Colonic mucosa (tissue), 4 donors: ENCODE measurements around the gene FEZF2. TPM values are rescaled to one million over a fixed set of nuclear protein-coding genes. Genes with fewer than 3 reads are reported as not detected.

Source experiments
- DNase-seq: peaks from one replicate; pipeline ENCODE4 v3.0.0-alpha.2; 2020
- H3K27ac ChIP-seq: fragments of 200-600 bp; one replicate; pipeline ENCODE4 v1.8.0; 2021
- H3K27me3 ChIP-seq: fragments of 200-600 bp; one replicate; pipeline ENCODE4 v1.8.0; 2021
- H3K36me3 ChIP-seq: fragments of 200-600 bp; one replicate; pipeline ENCODE4 v1.8.0; 2021
- H3K4me1 ChIP-seq: fragments of 200-600 bp; one replicate; pipeline ENCODE4 v1.8.0; 2021; ENCODE audit warnings: mild to moderate bottlenecking
- H3K4me3 ChIP-seq: fragments of 200-600 bp; one replicate; pipeline ENCODE4 v1.8.0; 2021
- H3K9ac ChIP-seq, 2 donors: one replicate each; pipeline ENCODE4 v1.7.0; 2013; ENCODE audit warnings: control low read depth in 2 of 2, low read depth in 2 of 2, low read length in 2 of 2
- H3K9me3 ChIP-seq: fragments of 200-600 bp; one replicate; pipeline ENCODE4 v1.8.0; 2021
- CTCF ChIP-seq: fragments of 200-600 bp; IDR thresholded peaks from one replicate; pipeline ENCODE4 v1.8.0; 2022; ENCODE audit warnings: antibody characterized with exemption, mild to moderate bottlenecking
- intact Hi-C: fragments of 100-400 bp; cut with DNase I; formaldehyde crosslinking; loops from one replicate; pipeline ENCODE4 v1.14.1; 2022
- total RNA-seq, 2 donors: library from RNA; stranded (reverse); fragmentation: NEBNext Ultra II Directional in 1 of 2; extraction: Animal tissue kit (Norgen Biotek cat#: 25700) in 1 of 2; gene quantifications; one replicate each; pipeline ENCODE4 v1.2.1, GENCODE V29; 2021
- donor health status: healthy.
- donor health status: DM: no; HTN: no; CAD: no.
- donor health status: DM: no; HTN: no; CAD: no.

FEZF2 gene
- total RNA-seq, 2 donors from 2014 or later: not detected

GRCh38 chr3:62366126-62366484 is 7.2 kb downstream of the FEZF2 start:
- no peaks in the 10 kb centered on the region for H3K4me1 ChIP-seq

GRCh38 chr3:62365391-62366125 is 7.8 kb downstream of the FEZF2 start:
- Histone ChIP-seq H3K9me3 (no peaks in the 10 kb centered on the region), H3K27ac (no peak overlapping the region), H3K27me3 (peaks cover 42% of the 10 kb centered on the region), H3K4me1 (no peaks in the 10 kb centered on the region), H3K4me3 (no peak overlapping the region), H3K9ac (no peak overlapping the region), H3K36me3 (no peaks in the 10 kb centered on the region)
- DNase-seq: no peak
- intact Hi-C loops: no loop called here
- TF ChIP-seq CTCF: no peak

More at GRCh38 chr3:62366126-62366484, 7.2 kb downstream of the FEZF2 start:
- TF ChIP-seq CTCF: no peak
- no peak for DNase-seq
- Histone ChIP-seq H3K36me3 (no peaks in the 10 kb centered on the region), H3K9ac (no peak overlapping the region), H3K9me3 (no peaks in the 10 kb centered on the region), H3K4me3 (no peak overlapping the region), H3K27ac (no peak overlapping the region), H3K27me3 (peaks cover 48% of the 10 kb centered on the region)
- intact Hi-C loops: no loop called here

DNA sequence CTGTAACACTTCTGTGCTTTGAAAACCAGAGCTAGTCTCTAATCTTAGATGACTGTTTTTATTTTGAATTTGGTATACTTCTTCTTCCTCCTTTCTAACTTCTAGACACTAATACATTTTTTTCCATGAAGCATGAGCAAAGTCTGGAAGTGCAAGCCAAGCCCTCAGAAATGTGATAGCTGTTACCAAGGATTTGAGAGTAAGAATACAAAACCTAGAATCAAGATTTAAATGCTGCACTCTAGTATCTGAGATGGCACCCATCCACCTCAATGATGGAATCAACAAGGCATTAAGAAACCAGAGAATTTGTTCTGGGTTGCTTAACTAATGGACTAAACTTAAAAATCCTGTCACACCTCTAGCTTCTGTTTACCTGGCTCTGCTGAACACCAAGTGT is 9.2 kb downstream of the FEZF2 start:
- H3K27ac ChIP-seq: no peak overlapping the region
- no peak overlapping the region for H3K4me3 ChIP-seq
- peaks cover 29% of the 10 kb centered on the region for H3K27me3 ChIP-seq
- TF ChIP-seq CTCF: no peak
- intact Hi-C loops: no loop called here
- no peaks in the 10 kb centered on the region for H3K36me3 ChIP-seq
- DNase-seq: no peak
- H3K9ac ChIP-seq: no peak overlapping the region
- H3K4me1 ChIP-seq: no peaks in the 10 kb centered on the region
- no peaks in the 10 kb centered on the region for H3K9me3 ChIP-seq

- intact Hi-C loops: no loop called here
Measured at GRCh38 chr3:62363275-62363674, 10.1 kb downstream of the FEZF2 start.

GRCh38 chr3:62361824-62362223 is 11.5 kb downstream of the FEZF2 start:
- Histone ChIP-seq H3K36me3 (no peaks in the 10 kb centered on the region), H3K9me3 (no peaks in the 10 kb centered on the region), H3K4me3 (no peak overlapping the region), H3K9ac (no peak overlapping the region), H3K27ac (no peak overlapping the region), H3K4me1 (no peaks in the 10 kb centered on the region), H3K27me3 (peaks cover 6% of the 10 kb centered on the region)
- intact Hi-C loops: no loop called here
- no peak for TF ChIP-seq CTCF
- no peak for DNase-seq

More at GRCh38 chr3:62363275-62363674, 10.1 kb downstream of the FEZF2 start:
- Histone ChIP-seq H3K36me3 (no peaks in the 10 kb centered on the region), H3K9ac (no peak overlapping the region), H3K9me3 (no peaks in the 10 kb centered on the region), H3K4me1 (no peaks in the 10 kb centered on the region), H3K27ac (no peak overlapping the region), H3K4me3 (no peak overlapping the region), H3K27me3 (peaks cover 20% of the 10 kb centered on the region)
- DNase-seq: no peak
- TF ChIP-seq CTCF: no peak
